GM10847 (cell line): ENCODE measurements around the gene LYRM7.

Experiments
- POLR2A ChIP-seq: IDR thresholded peaks from 2 replicates; pipeline ENCODE4 v1.6.1; 2011; ENCODE audit not compliant: insufficient read length; ENCODE audit errors: extremely low read depth

Gene LYRM7

DNA sequence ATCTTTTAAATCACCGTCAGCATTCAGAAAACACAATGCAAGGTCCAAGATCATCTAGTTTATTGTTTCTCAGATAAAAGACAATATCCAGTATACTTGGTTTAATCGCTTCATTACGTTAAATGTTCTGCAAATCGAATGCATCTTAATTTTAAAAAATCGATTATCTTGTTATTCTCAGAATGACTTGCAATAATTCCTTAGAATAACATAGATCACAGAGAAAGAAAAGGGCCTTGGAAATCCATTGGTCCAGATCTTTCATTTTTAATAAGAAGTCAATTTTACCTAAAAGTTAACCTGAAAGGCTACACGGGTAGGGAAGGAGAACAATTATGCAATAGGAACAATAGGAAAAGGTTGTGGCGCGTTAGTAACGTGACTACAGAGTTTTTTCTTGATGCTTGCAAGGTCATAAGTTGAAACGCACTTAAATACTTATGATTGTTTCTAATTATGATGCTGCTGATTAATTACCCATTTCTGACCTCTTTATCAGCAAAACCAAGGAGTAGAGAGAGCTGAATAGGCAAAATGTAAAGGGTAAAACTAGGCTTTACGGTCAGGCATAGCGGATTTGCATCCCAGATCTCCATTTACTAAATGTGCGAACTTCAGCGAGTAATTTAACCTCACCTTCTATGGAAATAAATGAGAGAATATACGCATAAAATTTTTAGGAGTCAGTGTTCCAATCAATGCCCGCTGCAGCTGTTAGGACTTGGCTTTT is 769 bp upstream of the LYRM7 start:
- TF ChIP-seq POLR2A, result no peak

DNA sequence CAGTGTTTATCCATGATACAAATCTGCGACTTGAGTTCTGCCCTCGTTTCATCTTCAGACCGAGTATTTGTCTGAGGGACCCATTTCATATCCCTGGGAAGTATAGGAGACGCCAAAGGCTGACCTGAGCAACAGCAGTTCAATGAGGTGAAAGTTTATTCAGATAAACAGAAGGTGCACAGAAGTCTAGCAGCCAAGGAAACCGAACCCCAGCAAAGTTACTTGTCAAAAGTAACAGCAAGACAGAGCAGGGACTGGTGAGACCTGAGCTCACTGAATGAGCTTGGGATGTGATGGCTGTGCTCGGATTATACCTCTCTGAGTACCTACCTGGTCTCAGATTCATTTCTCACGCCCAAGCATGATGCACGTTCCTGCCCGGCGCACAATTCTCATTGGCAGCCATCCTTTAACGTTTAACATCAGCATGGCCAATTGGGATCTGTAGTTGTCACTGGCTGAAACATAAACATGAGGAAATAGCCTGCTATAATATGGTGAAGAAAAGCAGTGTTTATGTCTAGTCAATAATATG is 599 bp downstream of the LYRM7 start:
- no peak for TF ChIP-seq POLR2A

DNA sequence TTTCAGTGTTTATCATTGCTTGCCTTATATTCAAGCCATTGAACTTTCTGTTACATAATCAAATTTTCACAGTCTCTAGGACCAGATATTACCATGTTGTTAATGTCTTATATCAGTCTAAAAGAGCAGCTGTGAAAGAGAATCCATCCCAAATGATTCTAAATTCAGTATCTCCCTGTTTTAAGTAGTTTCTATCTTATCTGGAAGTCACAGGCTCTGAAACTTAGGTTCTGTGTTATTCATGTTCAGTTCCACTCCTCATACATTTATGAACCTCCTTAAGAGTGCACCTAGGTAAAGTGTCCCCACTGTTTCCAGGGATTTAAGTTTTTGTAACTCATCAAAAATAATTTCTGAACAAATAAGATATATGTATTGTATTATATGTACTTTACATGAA is 9.7 kb downstream of the LYRM7 start:
- TF ChIP-seq POLR2A, result no peak

DNA sequence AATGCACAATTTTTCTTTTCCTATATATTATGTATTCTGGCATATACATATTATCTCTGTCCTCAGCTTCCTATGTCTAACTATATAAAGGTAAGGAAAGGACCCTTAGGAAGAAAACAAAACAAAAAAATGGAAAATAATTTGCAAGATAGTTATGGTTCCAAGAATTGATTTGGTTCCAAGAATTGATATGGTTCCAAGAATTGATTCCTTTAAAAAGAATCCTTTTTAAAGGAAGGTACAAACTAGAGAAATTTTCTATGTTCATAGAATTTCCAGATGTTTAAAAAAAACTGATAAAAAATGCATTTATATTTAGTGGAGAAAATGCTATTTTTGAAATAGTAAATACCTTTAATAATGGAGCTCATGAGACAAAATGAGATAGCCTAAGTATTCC is 12.1 kb downstream of the LYRM7 start:
- no peak for TF ChIP-seq POLR2A

DNA sequence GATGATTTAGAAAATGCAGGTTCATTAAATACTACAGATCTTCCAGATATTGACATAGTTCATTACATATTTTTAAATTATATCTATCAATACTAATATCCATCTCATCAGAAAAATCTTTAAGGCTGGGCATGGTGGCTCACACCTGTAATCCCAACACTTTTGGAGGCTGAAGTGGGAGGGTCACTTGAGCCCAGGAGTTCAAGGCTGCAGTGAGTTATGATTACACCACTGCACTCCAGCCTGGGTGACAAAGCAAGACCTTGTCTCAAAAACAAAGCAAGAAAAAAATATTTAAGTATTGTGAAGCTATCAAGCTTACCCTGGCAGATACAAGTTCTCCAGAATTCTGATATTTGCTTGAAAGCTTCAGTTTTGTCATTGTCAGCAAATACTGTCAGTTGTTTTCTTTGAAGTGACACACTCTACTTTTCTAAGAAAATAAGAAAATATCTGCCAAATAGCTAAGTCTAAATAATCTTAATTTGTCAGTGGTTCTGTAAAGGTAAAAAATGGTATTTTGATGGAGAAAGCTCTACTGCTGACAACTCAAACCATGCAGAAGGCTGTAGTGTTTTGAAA is 14.9 kb downstream of the LYRM7 start:
- TF ChIP-seq POLR2A, result no peak

DNA sequence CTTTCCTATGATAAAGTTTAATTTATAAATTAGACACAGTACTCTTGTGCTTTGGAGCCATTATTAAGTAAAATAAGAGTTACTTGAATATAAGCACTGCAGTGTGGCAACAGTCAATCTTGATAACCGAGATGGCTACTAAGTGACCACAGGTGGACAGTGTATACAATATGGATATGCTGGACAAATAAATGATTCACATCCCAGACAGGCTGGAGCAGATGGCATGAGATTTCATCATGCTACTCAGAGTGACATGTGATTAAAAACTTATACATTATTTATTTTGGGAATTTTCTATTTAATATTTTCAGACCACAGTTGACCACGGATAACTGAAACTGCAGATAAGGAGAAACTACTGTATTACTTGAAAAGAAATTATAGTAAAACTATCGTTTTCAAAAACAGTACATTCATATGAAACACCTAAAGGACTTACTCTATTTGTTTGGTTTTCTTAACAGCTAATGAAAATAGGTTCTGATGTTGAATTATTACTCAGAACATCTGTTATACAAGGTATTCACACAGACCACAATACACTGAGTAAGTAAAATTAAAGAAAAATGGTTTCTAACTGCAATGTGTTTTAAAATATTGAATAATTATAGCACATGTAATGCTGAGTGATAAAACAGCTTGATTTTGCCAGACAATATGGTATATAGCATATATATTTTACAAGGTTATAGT is 16.0 kb downstream of the LYRM7 start:
- TF ChIP-seq POLR2A, result no peak

DNA sequence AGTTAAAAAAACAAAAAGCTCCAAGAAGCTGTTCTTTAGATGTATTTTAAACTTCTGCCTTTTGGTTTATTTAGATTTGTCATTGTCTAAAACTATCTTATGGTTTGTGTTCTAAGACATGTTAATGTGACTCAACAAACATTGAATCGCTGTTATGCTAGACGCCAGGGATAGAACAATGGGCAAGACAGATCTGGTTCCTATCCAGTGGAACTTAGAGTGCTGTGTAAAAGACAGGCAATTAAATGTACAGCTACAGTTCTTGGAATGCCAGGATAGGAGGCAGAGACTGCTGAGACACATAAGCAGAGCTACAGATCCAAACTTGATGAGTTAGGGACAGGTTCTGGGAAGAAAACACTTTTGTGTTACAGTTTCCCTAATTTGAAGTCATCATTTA is 22.4 kb downstream of the LYRM7 start:
- no peak for TF ChIP-seq POLR2A

DNA sequence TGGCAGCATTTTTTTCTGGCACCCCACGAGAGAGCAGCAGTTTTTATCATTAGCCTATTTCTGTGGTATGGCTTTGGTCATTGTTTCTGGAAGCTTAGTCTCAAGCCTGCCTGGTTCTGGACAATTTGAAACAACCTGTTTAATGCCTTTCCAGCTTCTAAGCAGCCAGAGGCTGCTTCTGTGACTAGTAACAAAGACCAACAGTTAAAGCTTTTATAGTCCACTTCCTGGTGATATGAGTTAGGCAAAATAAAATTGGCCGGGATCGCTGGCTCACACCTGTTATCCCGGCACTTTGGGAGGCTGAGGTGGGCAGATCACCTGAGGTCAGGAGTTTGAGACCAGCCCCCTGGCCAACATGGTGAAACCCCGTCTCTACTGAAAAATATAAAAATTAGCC is 24.0 kb downstream of the LYRM7 start:
- no peak for TF ChIP-seq POLR2A

DNA sequence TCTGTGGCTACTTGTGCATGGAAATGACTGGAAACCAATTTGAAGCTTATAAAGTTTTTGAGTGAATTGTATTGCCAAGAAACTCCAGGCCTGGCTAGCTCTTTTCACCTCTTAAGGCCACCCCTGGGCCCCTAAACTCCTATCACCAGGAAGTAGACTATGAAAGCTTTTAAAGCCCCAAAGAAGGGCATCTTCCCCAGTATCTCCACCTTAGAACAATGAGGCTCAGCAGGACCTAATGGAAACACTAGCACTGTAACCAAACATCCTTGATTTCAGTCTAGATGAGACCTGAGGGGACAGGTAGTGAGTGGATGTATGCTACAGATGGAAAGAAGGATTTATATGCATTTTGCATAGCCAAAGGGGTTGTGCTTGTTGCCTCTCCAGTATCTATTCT is 25.0 kb downstream of the LYRM7 start:
- TF ChIP-seq POLR2A, result no peak

DNA sequence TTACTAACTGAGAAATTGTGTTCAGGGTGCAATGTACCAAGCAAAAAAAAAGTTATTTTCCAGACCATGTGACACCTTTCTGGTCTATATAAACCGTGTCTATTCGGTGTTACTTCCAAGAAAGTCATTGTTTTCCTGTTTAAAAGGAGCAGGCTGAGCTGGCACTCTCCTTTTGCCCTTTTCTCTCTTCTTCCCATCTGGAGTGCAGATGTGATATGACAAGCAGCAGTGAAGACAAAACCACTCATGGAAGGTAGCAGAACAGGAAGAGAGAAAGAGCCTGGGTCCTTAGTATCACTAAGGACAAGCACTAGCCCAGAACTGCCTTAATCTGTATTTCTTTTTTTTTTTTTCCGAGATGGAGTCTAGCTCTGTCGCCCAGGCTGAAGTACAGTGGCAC is 25.6 kb downstream of the LYRM7 start:
- TF ChIP-seq POLR2A, result no peak

DNA sequence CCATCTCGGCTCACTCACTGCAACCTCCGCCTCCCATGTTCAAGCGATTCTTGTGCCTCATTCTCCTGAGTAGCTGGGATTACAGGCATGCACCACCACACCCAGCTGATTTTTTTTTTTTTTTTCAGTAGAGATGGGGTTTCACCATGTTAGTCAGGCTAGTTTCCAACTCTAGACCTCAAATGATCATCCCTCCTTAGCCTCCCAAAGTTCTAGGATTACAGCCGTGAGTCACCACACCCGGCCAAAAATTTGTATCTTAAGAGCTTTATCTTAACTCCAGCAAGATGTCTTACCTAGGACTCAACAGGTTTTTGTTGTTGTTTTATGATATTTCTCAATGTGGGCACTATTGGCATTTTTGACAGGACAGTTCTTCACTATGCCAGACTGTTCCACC is 27.9 kb downstream of the LYRM7 start:
- no peak for TF ChIP-seq POLR2A

DNA sequence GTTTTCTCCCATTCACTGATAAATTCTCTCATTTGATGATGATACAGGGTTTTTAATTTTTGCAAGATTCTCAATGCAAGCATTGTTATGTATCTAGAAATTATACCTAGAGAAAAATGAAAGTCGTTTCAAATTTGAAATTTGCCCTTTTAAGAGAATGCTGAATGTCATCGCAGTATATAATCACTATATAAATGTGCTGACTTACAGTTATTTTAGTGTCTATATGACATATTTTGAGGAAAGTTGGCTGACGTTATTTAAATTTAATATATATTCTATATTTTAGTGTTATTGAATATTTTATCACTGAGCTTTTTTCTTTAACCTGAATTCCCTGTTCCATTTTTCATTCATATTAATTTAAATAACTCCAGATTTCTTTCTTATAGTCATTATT is 29.8 kb downstream of the LYRM7 start:
- TF ChIP-seq POLR2A, result no peak

DNA sequence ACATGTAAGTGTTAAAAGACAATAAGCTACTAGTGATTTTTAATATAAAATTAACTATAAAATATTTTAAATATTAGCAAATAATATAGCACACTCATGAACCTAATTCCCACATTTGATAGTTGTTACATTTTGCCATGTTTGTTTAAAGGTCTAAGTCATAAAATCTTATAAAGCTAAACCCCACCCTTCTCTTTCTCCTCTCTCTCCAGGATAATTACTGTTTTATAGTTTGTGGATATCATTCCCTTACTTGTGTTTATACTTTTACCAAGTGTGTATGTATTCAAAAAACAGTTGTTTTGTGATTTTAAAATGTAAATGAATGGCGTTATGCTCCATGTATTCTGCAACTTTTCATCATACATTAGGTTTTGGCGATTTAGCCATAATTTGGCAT is 34.2 kb downstream of the LYRM7 start:
- no peak for TF ChIP-seq POLR2A

DNA sequence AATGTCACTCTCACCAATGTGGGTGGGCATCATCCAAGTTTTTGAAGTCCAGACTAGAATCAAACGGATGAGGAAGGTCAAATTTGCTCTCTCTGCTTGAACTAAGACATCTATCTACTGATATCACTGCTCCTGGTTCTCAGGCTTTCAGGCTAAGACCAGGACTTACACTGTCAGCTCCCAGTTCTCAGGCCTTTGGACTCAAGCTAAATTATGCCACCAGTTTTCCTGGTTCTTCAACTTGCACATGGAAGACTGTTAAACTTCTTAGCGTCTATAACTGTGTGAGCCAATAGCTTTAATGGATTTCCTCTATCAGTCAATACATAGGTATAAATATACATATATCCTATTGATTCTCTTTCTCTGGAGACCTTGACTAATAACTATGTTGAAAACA is 35.3 kb downstream of the LYRM7 start:
- no peak for TF ChIP-seq POLR2A

DNA sequence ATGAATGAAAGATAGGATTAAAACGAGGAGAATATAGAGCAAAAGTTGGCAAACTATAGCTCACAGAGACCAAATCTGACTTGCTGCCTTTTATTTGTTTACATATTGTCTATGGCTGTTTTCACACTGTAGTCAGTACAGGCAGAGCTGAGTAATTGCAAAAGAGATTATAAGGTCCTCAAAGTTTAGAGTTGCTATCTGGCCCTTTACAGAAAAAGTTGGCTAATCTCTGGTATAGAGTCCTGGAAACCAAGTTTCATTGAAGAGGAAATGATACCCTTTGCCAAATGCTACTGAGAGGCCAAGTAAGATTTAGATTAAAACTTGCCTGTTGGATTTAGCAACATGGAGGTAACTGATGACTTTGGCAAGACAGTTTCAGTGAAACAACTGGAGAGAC is 36.0 kb downstream of the LYRM7 start:
- TF ChIP-seq POLR2A, result no peak

DNA sequence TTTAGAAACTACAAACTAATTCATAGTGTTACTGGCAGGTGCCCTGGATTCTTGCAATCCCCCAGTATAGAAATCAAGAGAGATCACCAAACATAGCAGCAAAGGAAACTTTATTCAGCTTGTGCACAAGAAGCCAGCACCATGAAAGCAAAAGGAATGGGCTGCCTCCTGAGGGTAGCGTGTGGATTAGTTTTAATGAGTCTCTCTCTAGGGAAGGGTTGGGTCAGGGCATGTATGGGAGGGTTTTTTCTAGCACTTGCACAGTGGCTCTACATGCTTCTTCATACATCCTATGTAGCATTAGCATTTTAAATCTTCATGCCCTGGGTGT is 38.4 kb downstream of the LYRM7 start:
- no peak for TF ChIP-seq POLR2A
